Glomerular visceral epithelial cell (primary cell): ENCODE data around the gene DLGAP1.
"Not testable (repeated sequence)": the region's sequence is repeated elsewhere in the genome, so short reads cannot be mapped to it uniquely, and the experiment has no call there.

Experiments used
- DNase-seq: peaks from one replicate; pipeline ENCODE4 v3.0.0-alpha.2; 2016; ENCODE audit errors: extremely low spot score

DLGAP1 gene

GRCh38 chr18:3584897-3585460, 870.1 kb downstream of the DLGAP1 start:
- DNase-seq, result no peak

DNA sequence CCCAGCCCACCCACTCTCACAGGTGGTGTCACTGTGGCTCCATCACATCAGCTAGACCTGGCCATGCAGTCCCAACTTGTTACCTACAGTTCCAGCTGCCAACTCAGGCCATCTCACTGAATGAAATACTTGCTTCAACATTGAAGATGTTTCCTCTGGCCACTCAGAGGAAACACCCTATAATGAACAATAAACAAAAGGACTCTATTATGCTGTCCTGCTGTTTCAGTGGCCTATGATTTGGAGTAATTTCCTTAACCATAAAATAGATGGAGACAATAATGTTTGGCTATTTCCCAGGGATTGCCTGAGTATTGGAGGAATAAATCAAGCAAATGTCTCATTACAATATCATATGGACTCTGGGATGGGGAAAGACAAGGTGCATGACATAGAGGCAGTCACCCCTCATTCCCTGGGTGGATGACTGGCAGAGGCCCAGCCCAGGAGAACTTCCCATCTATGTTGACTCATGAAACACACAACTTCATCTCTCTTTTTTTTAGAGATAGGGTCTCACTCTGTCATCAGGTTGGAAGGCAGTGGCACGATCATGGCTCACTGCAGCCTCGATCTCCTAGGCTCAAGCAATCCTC, 870.7 kb downstream of the DLGAP1 start:
- no peak for DNase-seq

DNA sequence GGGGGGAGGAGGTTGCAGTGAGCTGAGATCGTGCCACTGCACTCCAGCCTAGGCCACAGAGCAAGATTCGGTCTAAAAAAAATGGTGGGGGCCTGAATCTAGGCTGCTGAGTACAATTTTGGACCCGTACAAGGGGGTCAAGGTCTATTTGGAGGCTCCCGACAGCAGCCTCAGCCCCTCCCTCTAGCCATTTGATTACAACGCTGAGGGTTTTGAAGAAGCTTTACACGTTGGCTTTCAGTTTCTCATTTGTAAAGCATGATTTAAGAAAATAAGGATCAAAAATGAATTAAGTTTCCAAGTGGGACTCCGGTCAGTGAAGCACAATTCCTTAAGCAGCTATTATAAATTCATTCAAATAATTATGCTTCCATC, 871.2 kb downstream of the DLGAP1 start:
- DNase-seq, result no peak

DNA sequence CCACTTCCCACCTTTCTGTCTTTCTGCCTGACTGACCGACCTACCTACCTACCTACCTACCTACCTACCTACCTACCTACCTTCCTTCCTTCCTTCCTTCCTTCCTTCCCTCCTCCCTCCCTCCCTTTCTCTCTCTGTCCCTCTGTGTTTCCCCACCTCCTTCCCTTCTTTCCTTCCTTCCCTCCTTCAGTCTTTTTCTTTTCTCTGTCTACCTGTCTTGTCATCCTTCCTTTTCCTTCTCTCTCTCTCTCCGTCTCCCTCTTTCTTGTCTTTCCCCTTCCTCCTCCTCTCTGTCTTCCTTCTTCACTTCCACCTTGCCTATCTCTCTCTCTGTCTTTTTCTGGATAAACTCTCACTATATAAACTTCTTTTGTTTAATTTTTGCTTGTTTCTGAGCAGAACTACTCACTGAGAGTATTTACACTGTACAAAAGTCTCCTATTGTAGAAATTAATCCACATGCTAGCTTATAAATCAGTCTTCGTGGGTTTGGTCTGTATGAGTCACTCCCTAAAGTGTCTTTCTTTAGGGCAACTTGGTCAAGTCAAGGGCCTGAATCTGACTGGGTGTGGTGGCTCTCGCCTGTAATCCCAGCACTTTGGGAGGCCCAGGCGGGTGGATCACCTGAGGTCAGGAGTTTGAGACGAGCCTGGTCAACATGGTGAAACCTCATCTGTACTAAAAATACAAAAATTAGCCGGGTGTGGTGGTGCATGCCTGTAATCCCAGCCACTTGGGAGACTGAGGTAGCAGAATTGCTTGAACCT, 871.8 kb downstream of the DLGAP1 start:
- DNase-seq, result not testable (repeated sequence)

DNA sequence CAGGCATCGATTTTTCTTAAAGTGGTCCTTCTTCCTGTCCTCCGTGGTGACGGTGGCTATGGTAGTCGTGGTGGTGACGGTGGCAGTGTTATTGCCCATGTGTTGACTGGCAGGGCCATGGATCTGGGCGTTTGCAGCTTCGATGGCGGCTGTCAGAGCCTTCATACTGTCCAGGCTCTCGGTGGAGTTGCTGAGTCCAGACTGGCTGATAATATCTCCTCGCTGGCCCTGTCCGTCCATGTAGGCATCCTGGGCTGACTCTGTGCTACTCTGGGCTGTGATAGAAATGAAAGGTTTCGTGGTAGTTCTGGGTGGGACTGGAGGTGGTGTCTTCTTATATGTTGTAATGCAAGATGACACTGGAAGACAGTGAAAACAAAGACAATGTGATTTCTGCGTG, 873.2 kb downstream of the DLGAP1 start:
- DNase-seq, result no peak

GRCh38 chr18:3580523-3581025, 874.5 kb downstream of the DLGAP1 start:
- not testable (repeated sequence) for DNase-seq

- peak; percentile 75 for DNase-seq
These were observed 875.4 kb downstream of the DLGAP1 start for GRCh38 chr18:3579701-3580100.

GRCh38 chr18:3578621-3579020, 876.5 kb downstream of the DLGAP1 start:
- DNase-seq, result no peak

DNA sequence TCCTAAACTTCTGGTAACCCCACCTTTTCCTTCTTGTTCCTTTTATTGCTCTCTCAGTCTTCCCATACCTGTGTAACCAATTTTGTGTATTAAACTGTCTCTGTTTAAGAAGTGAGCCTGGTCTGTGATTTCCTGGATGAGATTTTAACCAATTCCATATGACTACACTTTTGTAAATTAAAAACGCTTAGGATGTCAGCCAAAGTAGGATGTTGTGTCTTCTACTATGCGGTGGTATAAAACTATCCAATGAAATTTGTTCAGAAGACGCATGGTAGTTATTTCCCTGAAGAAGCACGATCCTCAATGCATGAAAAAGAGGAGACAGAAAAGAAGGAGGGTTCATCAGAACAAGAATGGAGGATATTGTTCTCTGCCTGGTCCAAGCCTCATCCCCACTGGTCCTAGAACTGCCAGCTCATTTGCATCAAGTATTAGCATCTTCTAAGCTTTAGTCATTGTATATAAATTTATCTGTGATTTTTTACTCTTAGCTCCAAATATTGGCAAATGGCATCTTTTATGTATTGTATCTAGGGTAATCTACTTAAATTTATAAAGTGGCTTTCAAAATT, 877.7 kb downstream of the DLGAP1 start:
- no peak for DNase-seq

- DNase-seq, result no peak
These were observed 882.3 kb downstream of the DLGAP1 start for GRCh38 chr18:3572761-3573160.

DNA sequence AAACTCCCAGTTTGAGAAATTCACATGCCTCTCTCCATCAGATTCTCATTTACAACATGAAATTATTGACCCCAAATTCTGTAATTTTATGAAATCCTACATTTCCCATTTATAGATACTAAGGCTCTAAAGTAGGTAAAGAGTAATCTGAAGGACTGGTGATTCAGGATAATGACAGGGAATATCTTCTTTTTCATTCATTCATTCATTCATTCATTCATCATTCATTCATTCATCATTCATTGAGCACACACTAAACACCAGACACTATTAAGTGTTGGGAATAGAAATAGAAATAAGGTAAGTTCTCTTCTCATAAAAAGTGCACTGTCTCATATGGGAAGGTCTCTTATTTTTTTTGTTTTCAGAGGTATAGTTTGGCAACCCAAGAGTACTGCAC, 888.3 kb downstream of the DLGAP1 start:
- DNase-seq, result no peak

- DNase-seq, result no peak
These were observed 894.4 kb downstream of the DLGAP1 start for GRCh38 chr18:3560755-3561154.

DNA sequence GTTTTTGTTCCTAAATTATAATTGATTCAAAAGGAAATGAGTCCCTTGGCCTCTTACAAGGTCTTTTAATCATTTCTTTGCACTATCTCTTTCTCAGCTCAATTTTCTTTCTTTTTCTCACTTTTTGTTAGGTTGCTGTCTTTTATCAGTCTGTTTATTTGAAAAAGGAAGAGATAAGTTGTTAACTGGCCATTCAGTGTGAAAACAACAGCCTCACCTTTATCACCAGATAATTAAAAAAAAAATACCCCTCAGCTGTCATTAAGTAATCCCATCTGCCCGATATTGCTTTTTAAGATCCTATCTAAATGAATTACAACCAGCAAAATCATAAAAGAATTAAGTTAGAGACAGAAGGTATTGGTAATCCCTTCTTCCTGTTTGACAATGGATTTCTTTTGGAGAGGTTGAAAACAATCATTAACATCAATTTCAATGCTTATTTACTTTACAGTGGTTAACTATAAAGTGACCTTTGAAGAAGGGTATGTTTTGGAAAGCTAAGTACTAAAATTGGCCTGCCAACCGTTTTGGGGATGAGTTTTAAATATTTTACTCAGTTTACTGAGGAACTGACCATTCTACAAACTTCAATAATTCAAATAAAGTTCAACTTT, 900.2 kb downstream of the DLGAP1 start:
- DNase-seq, result no peak

DNA sequence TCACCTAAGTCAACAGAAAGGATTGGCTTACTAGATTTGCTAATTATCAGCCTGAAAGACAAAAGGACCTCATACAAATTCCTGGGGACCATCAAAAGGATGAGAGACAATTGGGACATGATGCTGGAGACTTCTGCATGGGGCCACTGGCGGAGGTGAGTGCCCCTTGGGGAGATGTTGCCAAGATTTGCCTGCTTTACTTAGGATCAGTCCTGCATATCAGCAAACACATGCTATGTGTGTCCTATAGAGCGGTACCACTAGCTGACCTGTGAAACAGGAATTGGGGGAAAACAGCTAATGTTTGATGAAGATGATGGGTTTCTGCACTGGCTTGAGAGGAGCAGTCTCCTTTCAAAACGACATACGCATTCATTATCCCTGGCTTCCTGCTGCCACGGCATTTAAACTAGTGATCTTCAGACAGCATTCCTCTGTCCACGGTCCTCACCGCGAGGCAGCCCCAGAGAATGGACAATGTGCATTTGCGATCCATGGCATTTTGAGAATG, 901.0 kb downstream of the DLGAP1 start:
- peak; percentile 3 for DNase-seq

DNA sequence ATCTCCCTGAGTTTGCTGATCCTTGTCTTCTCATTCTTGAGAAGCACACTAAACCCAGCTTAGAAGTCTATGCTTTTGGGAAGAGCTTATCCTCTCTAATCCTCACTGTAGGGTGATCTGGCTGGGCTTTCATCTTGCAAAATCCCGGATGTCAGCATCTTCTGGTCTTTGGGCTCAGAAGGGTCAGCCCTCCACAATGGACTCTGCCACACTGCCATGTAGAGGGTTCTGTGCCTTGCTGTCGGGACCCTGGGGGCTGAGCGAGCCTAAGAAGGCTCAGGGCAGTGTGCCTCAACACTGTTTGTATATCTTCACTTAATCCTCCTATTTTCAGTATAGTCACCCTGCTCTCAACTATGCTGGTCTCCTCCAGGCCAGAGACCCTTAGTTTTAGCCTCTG, 902.8 kb downstream of the DLGAP1 start:
- DNase-seq, result no peak

DNA sequence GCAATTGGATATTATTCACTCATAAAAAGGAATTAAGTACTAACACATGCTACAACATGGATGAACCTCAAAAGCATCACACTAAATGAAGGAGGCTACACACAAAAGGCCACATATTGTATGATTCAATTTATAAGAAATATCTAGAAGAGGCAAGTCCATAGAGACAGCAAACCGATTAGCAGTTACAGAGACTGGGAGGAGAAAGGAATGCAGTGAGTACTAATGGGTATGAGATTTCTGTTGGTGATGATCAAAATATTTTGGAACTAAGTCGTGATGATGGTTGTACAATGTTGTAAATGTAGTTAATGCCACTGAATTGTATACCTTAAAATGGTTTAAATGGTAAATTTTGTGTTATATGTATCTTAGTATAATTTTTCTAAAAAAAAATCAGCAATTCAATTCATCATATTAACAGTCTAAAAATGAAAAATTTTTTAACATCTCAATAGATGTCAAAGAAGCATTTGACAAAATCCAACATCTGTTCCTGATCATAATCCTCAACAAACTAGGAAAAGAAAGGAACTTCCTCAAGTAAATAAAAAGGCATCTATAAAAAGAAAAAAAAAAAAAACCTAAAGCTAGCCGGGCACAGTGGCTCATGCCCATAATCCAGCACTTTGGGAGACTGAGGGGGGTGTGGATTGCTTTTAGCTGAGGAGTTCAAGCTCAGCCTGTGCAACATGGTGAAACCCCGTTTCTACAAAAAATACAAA, 907.1 kb downstream of the DLGAP1 start:
- no peak for DNase-seq

DNA sequence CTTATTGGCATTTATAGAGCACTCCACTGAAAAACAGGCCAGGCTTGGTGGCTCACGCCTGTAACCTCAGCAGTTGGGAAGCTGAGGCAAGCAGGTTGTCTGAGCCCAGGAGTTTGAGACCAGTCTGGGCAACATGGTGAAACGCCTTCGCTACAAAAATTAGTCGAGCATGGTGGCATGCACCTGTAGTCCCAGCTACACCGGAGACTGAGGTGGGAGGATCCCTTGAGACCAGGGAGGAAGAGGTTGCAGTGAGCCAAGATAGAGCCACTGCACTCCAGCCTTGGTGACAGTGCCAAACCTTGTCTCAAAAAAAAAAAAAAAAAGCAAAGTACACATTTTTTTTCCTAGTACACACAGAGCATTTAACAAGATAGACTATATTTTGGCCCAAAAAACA, 909.0 kb downstream of the DLGAP1 start:
- DNase-seq, result no peak

- DNase-seq, result no peak
These were observed 910.6 kb downstream of the DLGAP1 start for GRCh38 chr18:3544537-3544936.

- DNase-seq, result no peak
These were observed 913.3 kb downstream of the DLGAP1 start for GRCh38 chr18:3541549-3542386.

DNA sequence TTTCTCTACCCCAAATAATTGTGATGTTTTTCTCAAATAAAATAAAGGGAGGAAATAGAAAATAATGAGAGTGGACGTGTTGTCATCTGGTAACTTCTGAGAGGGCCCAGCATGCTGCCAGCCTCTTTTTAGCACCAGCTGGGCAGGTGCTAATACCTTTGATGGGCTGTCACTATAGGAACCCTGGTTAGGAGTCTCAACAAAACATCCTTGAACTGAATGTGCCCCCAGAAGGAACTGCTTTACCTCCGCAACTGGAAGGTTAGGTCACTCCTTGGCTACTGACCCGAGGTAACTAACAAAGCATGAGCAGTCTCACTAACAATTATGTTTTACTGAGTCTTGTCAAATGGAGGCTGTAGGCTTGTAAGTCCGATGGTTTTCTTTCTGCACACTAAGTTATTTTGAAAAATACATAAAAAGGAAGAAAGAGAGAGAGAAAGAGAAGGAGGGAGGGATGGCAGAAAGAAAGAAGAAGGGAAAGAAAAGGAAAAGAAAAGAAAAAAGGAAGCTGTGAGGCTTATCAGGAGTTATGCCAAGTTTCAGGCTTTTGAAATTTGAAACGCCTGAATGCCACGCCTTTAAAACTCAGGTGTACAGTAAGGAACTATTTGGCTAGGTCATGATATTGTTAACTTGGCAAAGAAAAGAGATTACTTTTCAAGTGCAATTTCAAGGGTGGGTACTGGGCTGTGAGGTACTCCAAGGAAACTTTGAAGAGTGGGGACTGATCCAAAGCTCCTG, 914.1 kb downstream of the DLGAP1 start:
- no peak for DNase-seq
